NCI-H1930 (cell line): Measurements from ENCODE around the gene SERTM2.
"Not testable (repeated sequence)": the region's sequence is repeated elsewhere in the genome, so short reads cannot be mapped to it uniquely, and the experiment has no call there.

Experiments
- DNase-seq, 2 experiments: peaks; one replicate each; lab custom pipeline; 2025; lab: John Stamatoyannopoulos, UW

Gene SERTM2

GRCh38 chrX:111511477-111511876 is at the start of gene SERTM2:
SERTM2 (plus strand) TSS chrX:111511645; CDS start chrX:111518858, 7,213 bp downstream.
- no peak for DNase-seq

- no peak for DNase-seq
These were observed 45.8 kb upstream of the SERTM2 start for GRCh38 chrX:111465669-111466068.

- no peak for DNase-seq
These were observed 43.5 kb upstream of the SERTM2 start for GRCh38 chrX:111467896-111468295.

DNA sequence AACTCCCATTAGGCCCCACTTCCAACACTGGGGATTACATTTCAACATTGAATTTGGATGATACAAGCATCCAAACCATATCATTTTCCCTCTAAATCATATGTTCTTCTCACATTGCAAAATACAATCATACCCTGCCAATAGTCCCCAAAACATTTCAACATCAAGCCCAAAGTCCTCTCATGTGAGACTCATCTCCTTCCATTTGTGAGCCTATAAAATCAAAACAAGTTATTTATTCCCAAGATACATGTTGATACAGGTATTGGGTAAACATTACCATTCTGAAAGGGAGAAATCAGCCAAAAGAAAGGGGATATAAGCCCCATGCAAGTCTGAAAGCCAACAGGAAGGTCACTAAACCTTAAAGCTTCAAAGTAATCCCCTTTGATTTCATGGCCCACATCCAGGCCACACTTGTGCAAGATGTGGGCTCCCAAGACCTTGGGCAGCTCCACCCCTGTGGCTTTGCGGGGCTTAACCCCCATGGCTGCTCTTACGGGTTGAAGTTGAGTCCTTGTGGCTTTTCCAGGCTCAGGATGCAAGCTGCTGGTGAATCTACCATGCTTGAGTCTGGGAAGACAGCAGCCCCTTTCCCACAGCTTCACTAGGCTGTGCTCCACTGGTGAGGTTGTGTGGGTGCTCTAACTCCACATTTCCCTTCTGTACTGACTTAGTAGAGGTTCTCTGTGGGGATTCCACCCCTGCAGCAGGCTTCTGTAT is 40.6 kb upstream of the SERTM2 start:
- DNase-seq = no peak

DNA sequence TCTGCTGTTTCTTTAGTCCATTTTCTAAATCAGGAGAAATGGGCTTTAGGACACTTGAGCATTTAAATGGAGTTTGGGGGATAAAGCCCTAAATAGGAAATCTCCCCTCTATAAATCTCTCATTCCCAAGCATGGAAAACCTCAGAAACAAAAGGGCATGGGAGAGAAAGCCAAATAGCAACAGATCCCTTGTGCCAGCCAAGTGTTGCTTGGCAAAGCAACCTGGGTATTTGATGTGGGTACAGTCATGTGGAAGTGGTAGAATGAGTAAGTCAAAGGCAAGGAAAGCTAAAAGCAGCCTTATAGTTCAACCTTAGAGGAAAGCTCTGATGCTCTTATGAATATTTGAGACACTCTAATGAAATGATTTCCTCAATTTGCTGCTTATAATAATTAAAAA is 29.5 kb upstream of the SERTM2 start:
- DNase-seq = no peak

DNA sequence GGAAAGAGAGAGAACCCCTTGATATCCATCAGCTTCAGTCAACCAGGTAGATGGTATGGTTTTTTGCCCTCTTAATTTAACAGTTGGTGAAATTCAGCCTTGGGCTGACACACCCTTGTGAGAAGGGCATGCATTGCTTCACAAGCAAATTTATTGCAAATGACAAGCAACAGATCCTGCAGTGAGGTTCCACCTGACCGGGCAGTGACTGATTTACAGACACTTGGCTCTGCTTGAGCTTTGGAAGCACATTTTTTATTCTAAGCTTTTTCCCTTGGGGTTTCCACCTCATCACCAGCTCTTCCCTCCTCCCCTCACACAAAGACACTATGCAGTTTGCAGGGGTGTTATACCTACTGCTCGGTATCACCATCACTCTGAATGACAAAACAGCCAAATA is 28.3 kb upstream of the SERTM2 start:
- no peak for DNase-seq

- DNase-seq = no peak
These were observed 27.6 kb upstream of the SERTM2 start for GRCh38 chrX:111483881-111484280.

DNA sequence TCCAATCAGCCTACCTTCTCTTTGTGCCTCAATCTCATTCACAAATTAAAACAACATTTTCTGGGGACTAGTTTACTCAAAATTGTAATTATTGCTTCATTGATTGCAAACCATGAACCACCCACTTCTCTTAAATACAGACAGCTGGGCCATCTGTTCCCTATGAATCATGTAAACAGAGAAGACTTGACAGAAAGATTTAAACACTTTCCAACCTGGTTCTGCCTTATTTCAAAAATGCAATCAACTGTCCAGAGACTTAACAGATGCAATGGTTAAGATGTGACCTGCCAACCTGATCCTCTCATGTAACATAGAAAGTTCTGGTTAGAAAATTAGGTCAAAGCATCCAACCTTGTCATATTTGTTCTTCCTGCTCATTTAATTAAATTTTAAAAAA is 20.8 kb upstream of the SERTM2 start:
- no peak for DNase-seq

GRCh38 chrX:111492085-111492484 is 19.4 kb upstream of the SERTM2 start:
- DNase-seq = no peak

- no peak for DNase-seq
These were observed 12.8 kb upstream of the SERTM2 start for GRCh38 chrX:111498538-111499103.

DNA sequence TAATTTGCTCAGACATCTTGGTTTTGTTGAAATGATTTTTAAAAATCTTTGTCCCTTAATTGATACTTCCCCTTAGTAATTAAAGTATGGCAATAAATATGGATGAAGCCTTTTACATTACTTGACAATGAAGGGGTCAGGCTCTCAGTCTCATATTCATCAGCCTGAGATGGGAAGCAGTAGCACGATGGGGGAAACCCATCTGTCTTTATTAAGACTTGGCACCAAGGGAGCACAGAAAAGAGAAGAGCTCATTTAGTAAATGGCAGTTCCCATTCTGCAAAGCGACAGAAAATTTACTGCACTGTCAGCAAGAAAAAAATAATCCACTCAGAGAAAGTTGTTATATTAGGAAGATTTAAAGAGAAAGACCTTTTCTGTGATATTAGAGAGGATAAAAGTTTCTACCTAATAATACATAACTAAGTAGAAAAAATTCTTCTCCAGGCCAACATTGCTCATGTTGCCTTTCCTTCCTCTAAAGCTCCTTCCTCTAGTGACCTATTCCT is 7.9 kb upstream of the SERTM2 start:
- no peak for DNase-seq

GRCh38 chrX:111504941-111505340 is 6.5 kb upstream of the SERTM2 start:
- DNase-seq = no peak

DNA sequence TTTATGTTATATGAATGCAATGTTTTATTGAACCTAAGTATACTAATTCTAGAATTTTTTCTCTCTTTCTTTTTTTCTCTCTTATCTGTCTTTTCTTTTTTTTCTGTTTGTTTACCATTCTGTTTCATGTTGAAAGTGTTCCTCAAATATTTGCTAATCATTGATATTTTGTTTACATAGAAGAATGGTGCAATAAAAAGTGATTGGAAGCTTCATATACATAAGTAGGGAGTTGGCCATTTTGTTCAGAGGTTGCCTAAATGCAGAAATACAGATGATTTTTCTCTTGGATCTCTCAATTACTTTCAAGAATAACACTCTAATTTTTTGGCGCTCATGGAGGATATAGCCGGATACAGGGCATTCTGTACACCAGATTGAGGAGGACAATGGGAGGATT is 5.7 kb upstream of the SERTM2 start:
- DNase-seq = no peak

GRCh38 chrX:111506826-111507225 is 4.6 kb upstream of the SERTM2 start:
- no peak for DNase-seq

- DNase-seq = no peak
These were observed 3.5 kb upstream of the SERTM2 start for GRCh38 chrX:111507933-111508332.

- no peak for DNase-seq
These were observed 3.9 kb downstream of the SERTM2 start for GRCh38 chrX:111515298-111515697.

DNA sequence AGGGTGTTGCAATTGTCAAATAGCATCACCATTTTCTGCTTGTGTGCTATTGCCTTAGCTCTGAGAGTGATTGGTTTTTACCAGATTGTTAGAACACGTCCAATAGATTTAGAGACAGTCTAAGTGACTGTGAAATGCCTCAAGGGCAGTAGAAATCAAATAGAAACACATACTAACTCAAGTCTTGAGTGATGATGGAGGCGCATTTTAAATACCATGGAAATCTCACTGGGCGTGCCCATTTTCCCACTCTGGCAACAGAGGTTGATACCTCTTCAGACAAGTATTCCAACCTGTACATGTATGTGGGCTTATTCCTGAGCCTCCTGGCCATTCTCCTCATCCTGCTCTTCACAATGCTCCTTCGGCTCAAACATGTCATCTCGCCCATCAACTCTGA is 7.2 kb downstream of the SERTM2 start:
- DNase-seq = no peak

- DNase-seq = no peak
These were observed 7.8 kb downstream of the SERTM2 start for GRCh38 chrX:111519215-111519614.

DNA sequence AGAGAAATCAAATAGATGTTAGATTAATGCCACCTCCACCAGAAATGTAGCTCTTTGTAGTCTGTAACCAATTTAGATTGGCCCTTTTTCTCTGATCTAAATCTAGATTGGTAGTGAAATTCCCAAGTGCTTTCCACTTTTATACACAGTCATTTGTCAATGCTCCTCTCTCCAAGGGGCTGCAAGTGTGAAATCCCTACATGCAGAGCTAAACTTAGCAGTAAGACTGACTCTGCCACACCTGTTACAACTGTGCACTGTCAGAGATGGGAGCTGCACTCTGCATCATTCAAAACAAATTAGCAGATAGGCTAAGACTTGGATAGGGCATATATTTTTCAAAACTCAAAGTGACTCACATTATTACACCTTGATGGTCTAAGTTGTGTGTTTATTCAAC is 9.1 kb downstream of the SERTM2 start:
- DNase-seq = no peak

DNA sequence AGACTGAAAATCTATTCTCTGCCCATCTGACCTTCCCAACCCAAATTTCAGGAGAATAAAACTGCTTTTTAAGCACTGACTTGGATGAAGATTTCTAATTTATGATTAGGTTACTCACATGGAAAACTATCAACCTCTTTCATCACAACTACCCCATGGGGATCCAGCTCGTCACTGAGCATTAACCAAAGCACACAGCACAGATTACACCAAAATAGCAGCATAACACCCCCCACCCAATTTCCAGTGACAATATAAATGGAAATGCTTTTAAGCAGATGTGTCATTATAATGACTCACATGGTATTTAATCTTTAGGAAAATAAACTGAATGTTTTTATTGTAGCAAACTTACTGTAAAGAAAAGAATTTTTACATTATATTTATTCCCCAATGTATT is 9.7 kb downstream of the SERTM2 start:
- no peak for DNase-seq

DNA sequence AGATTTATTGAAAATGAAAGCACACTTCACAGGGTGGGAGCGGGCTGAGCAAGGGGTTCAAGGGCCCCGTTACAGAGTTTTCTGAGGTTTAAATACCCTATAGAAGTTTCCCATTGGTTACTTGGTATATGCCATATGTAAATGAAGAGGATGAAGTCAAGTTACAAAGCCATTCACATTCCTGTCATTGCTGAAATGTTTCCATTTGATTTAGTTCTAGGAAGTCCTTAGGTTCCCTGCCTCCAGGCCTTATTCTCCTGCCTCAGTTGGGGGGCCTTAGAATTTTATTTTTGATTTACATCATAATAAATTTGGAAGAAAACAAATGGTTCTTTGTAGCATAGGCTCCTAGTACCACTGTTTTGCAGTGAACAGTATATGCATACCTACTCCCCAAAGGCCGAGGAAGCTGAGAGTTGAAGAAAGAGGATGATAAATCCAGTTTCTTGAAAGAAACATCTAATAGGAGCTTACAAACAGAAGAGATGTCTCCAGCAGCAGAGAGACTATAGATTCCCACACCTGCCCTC is 31.8 kb downstream of the SERTM2 start:
- DNase-seq = no peak

GRCh38 chrX:111549235-111549634 is 37.8 kb downstream of the SERTM2 start:
- DNase-seq = not testable (repeated sequence)

GRCh38 chrX:111555406-111555958 is 44.0 kb downstream of the SERTM2 start:
- no peak for DNase-seq
